Liver (tissue), 9 donors: ENCODE results near the gene DIAPH2. TPM values are rescaled to one million over a fixed set of nuclear protein-coding genes. Genes with fewer than 3 reads are reported as not detected.
A peak's percentile ranks its signal among the peaks of the same experiment; 100 is the strongest.

Source experiments
- DNase-seq: peaks from one replicate; pipeline ENCODE4 v3.0.0-alpha.2; 2017; ENCODE audit warnings: low spot score
- H3K27ac ChIP-seq, 2 donors: one replicate each; pipeline ENCODE4 v1.7.0; 2013; ENCODE audit warnings: inconsistent platforms in 2 of 2, low read length in 2 of 2, control low read depth in 1 of 2, low read depth in 1 of 2, mild to moderate bottlenecking in 1 of 2
- H3K27me3 ChIP-seq, 4 donors: one replicate each; pipeline versions ENCODE4 v1.6.1 to v1.7.0; 2013; ENCODE audit warnings: low read length in 3 of 4, inconsistent platforms in 1 of 4, mild to moderate bottlenecking in 1 of 4, moderate library complexity in 1 of 4; ENCODE audit not compliant: control insufficient read depth in 4 of 4, insufficient read depth in 4 of 4
- H3K36me3 ChIP-seq, 4 donors: one replicate each; pipeline versions ENCODE4 v1.6.1 to v1.7.0; 2013; ENCODE audit warnings: low read length in 3 of 4, mild to moderate bottlenecking in 3 of 4, low read depth in 1 of 4, moderate library complexity in 1 of 4; ENCODE audit not compliant: control insufficient read depth in 4 of 4, insufficient read depth in 3 of 4
- H3K4me1 ChIP-seq, 4 donors: one replicate each; pipeline versions ENCODE4 v1.6.1 to v1.7.0; 2013; ENCODE audit warnings: low read length in 3 of 4, mild to moderate bottlenecking in 3 of 4, moderate library complexity in 1 of 4; ENCODE audit not compliant: control insufficient read depth in 4 of 4, insufficient read depth in 4 of 4
- H3K4me3 ChIP-seq, 3 donors: one replicate each; pipeline versions ENCODE4 v1.6.1 to v1.7.0; 2013; ENCODE audit warnings: low read length in 3 of 3, control low read depth in 1 of 3, low read depth in 1 of 3, mild to moderate bottlenecking in 1 of 3
- H3K9ac ChIP-seq, 2 donors: one replicate each; pipeline ENCODE4 v1.7.0; 2013; ENCODE audit warnings: low read length in 2 of 2, mild to moderate bottlenecking in 2 of 2, moderate library complexity in 2 of 2, control low read depth in 1 of 2, low read depth in 1 of 2
- H3K9me3 ChIP-seq, 4 donors: one replicate each; pipeline versions ENCODE4 v1.6.1 to v1.7.0; 2013; ENCODE audit warnings: low read length in 3 of 4; ENCODE audit not compliant: control insufficient read depth in 4 of 4
- FOXA2 ChIP-seq: IDR thresholded peaks from 2 replicates; pipeline ENCODE4 v1.6.1; 2016; ENCODE audit warnings: antibody characterized with exemption
- HNF4G ChIP-seq: IDR thresholded peaks from 2 replicates; pipeline ENCODE4 v1.6.1; 2016; ENCODE audit warnings: antibody characterized with exemption
- JUND ChIP-seq, 2 donors: IDR thresholded peaks; 2 replicates each; pipeline ENCODE4 v1.6.1; 2016; ENCODE audit warnings: antibody characterized with exemption in 2 of 2
- NR2F2 ChIP-seq: IDR thresholded peaks from 2 replicates; pipeline ENCODE4 v1.6.1; 2016; ENCODE audit warnings: antibody characterized with exemption
- RAD21 ChIP-seq, 2 donors: IDR thresholded peaks; 2 replicates each; pipeline ENCODE4 v1.6.1; 2016; ENCODE audit warnings: antibody characterized with exemption in 2 of 2, mild to moderate bottlenecking in 2 of 2
- RXRA ChIP-seq, 2 donors: IDR thresholded peaks; 2 replicates each; pipeline ENCODE4 v1.6.1; 2017 to 2018; ENCODE audit warnings: antibody characterized with exemption in 2 of 2, mild to moderate bottlenecking in 1 of 2
- YY1 ChIP-seq: IDR thresholded peaks from 2 replicates; pipeline ENCODE4 v1.6.1; 2016; ENCODE audit warnings: antibody characterized with exemption, mild to moderate bottlenecking
- polyA plus RNA-seq, 2 donors: library from polyadenylated mRNA; stranded (reverse) in 1 of 2; unstranded in 1 of 2; fragments of 200-250 nt in 1 of 2; fragments of >200 nt in 1 of 2; fragmentation: Nextera tagmentation in 1 of 2; extraction: Ambion mirVana in 1 of 2; gene quantifications; one replicate each; pipeline versions ENCODE4 v1.2.1 to v1.2.3, GENCODE V29; 2013 to 2015
- total RNA-seq, 2 donors: library from RNA; depleted of rRNA; stranded (reverse); fragments of >200 nt; gene quantifications; one replicate each; pipeline ENCODE4 v1.2.3, GENCODE V29; 2014
- TF ChIP-seq, protein P1 (sequence below): IDR thresholded peaks from 2 replicates; pipeline ENCODE4 v1.6.1; 2016; ENCODE audit warnings: antibody characterized with exemption, mild to moderate bottlenecking
- TF ChIP-seq, protein P2 (sequence below): IDR thresholded peaks from 2 replicates; pipeline ENCODE4 v1.6.1; 2016; ENCODE audit warnings: antibody characterized with exemption
- TF ChIP-seq, protein P3 (sequence below): fragments of 150-350 bp; IDR thresholded peaks from 2 replicates; pipeline ENCODE4 v1.5.1; 2017; ENCODE audit warnings: improper control_type of control experiment, low read depth, low read length; ENCODE audit not compliant: missing input control
- donor health status: healthy.
- donor health status: healthy.
- donor health status: healthy.
- donor health status: healthy.
- donor health status: healthy.

Gene DIAPH2
- total and polyA plus RNA-seq, 4 donors, result 2.7 to 16.6 (median 5.3) TPM

DNA sequence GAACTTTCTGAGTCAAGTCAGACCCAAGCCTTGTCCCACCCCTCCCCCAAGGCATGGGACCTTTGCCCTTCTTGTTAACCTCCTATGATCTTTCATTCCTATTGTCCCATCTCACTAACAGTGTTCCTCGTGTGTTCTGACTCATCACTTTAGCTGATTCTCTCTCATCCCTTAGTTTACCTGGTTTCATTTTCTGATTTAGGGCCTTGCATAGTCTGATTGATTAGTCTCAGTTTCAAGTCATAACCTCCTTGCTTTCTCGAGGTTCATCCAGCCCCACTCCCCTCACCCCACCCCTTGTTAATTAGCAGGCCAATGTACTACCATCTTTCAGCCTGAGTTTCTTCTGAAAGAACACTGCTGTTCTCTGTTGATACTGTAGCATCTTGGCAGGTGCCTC, 716.5 kb downstream of the DIAPH2 start (continued):
- TF ChIP-seq, protein P1, sequence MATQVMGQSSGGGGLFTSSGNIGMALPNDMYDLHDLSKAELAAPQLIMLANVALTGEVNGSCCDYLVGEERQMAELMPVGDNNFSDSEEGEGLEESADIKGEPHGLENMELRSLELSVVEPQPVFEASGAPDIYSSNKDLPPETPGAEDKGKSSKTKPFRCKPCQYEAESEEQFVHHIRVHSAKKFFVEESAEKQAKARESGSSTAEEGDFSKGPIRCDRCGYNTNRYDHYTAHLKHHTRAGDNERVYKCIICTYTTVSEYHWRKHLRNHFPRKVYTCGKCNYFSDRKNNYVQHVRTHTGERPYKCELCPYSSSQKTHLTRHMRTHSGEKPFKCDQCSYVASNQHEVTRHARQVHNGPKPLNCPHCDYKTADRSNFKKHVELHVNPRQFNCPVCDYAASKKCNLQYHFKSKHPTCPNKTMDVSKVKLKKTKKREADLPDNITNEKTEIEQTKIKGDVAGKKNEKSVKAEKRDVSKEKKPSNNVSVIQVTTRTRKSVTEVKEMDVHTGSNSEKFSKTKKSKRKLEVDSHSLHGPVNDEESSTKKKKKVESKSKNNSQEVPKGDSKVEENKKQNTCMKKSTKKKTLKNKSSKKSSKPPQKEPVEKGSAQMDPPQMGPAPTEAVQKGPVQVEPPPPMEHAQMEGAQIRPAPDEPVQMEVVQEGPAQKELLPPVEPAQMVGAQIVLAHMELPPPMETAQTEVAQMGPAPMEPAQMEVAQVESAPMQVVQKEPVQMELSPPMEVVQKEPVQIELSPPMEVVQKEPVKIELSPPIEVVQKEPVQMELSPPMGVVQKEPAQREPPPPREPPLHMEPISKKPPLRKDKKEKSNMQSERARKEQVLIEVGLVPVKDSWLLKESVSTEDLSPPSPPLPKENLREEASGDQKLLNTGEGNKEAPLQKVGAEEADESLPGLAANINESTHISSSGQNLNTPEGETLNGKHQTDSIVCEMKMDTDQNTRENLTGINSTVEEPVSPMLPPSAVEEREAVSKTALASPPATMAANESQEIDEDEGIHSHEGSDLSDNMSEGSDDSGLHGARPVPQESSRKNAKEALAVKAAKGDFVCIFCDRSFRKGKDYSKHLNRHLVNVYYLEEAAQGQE, result no peak

DNA sequence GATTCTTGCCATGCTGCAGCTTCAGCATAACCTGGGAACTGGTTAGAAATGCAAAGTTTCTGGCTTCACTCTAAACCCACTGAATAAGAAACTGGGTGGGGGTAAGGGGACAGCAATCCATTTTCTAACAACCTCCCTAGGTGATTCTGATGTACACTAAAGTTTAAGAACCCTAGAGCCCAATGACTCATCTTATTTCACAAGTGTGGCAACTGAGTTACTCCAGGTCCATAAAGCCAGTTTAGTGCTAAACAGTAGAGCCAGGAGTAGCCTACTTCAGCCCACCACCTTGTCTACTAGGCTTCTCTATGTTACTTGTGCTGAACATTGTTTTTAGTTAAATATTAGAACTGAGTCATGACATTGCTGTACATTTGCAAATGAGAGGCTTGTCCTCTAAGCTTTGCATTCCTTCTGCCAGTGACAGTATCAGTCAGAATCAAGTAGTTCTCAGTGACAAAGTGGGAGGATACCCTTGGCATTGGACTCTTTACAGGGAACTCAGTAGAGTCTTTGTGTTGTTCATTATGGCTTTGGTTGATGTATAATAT, 717.0 kb downstream of the DIAPH2 start:
- H3K9ac ChIP-seq, result no peak overlapping the region
- no peaks in the 10 kb centered on the region for H3K9me3 ChIP-seq
- no peaks in the 10 kb centered on the region for H3K27me3 ChIP-seq
- H3K4me3 ChIP-seq, result no peak overlapping the region
- H3K27ac ChIP-seq, result no peak overlapping the region
- H3K36me3 ChIP-seq, result no peaks in the 10 kb centered on the region
- TF ChIP-seq HNF4G (no peak), YY1 (no peak), FOXA2 (no peak)
- no peaks in the 10 kb centered on the region for H3K4me1 ChIP-seq
- DNase-seq, result no peak

DNA sequence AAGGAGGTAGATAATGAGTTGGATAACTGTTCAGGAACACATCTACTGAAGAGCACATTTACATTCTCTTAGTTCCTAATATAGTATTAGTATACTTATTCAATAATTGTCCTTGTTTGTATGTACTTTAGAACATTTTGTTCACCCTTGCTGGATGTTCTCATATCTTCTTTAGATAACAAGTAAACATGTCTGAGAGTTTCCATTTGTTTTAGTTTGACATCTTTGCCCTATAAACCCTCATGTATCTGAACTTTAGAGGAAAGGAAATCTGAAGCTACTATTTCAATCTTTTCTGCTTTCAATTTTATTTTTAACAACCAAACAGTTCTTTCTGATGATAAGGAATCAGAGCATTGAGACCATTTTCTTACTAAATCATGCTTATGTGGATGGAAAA, 717.7 kb downstream of the DIAPH2 start:
- Histone ChIP-seq H3K27ac (no peak overlapping the region), H3K4me3 (no peak overlapping the region), H3K36me3 (no peaks in the 10 kb centered on the region), H3K9me3 (no peaks in the 10 kb centered on the region), H3K27me3 (no peaks in the 10 kb centered on the region), H3K4me1 (no peaks in the 10 kb centered on the region), H3K9ac (no peak overlapping the region)
- TF ChIP-seq NR2F2 (peak; percentile 74), RXRA (IDR thresholded peaks at IDR 0.05) (no peak), JUND (IDR thresholded peaks at IDR 0.05) (no peak)
- TF ChIP-seq, protein P2, sequence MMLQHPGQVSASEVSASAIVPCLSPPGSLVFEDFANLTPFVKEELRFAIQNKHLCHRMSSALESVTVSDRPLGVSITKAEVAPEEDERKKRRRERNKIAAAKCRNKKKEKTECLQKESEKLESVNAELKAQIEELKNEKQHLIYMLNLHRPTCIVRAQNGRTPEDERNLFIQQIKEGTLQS, result no peak
- DNase-seq, result no peak

DNA sequence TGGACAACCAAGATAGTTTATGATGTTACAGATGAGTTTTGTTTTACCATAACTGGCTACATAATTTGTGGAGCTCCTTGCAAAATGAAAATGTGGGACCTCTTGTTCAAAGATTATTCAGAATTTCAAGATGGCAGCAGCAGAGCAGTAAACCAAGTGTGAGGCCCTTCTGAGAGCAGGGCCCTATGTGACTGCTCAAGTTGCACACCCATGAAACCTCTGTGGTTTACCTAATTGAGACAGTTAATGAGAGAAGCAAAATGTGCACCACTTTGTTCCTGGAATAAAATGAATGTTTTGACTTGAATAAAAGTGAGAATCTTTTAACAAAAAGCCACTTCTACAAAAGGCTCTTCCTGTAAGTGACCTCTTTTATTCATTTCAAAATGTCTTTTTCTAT, 718.3 kb downstream of the DIAPH2 start:
- no peak overlapping the region for H3K27ac ChIP-seq
- TF ChIP-seq YY1 (no peak), RAD21 (IDR thresholded peaks at IDR 0.05) (no peak)
- TF ChIP-seq, protein P3, sequence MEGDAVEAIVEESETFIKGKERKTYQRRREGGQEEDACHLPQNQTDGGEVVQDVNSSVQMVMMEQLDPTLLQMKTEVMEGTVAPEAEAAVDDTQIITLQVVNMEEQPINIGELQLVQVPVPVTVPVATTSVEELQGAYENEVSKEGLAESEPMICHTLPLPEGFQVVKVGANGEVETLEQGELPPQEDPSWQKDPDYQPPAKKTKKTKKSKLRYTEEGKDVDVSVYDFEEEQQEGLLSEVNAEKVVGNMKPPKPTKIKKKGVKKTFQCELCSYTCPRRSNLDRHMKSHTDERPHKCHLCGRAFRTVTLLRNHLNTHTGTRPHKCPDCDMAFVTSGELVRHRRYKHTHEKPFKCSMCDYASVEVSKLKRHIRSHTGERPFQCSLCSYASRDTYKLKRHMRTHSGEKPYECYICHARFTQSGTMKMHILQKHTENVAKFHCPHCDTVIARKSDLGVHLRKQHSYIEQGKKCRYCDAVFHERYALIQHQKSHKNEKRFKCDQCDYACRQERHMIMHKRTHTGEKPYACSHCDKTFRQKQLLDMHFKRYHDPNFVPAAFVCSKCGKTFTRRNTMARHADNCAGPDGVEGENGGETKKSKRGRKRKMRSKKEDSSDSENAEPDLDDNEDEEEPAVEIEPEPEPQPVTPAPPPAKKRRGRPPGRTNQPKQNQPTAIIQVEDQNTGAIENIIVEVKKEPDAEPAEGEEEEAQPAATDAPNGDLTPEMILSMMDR, result no peak
- TF ChIP-seq, protein P2, result no peak
- DNase-seq, result no peak
- H3K36me3 ChIP-seq, result no peaks in the 10 kb centered on the region
- no peaks in the 10 kb centered on the region for H3K4me1 ChIP-seq
- no peak overlapping the region for H3K9ac ChIP-seq
- H3K4me3 ChIP-seq, result no peak overlapping the region
- no peaks in the 10 kb centered on the region for H3K9me3 ChIP-seq
- no peaks in the 10 kb centered on the region for H3K27me3 ChIP-seq
